NCI-H748 (cell line): ENCODE data around the gene MPDZ.
A peak's percentile ranks its signal among the peaks of the same experiment; 100 is the strongest.

Experiments used
- DNase-seq: peaks from one replicate; lab custom pipeline; 2025; ENCODE audit not compliant: unreplicated experiment; lab: John Stamatoyannopoulos, UW

MPDZ gene

DNA sequence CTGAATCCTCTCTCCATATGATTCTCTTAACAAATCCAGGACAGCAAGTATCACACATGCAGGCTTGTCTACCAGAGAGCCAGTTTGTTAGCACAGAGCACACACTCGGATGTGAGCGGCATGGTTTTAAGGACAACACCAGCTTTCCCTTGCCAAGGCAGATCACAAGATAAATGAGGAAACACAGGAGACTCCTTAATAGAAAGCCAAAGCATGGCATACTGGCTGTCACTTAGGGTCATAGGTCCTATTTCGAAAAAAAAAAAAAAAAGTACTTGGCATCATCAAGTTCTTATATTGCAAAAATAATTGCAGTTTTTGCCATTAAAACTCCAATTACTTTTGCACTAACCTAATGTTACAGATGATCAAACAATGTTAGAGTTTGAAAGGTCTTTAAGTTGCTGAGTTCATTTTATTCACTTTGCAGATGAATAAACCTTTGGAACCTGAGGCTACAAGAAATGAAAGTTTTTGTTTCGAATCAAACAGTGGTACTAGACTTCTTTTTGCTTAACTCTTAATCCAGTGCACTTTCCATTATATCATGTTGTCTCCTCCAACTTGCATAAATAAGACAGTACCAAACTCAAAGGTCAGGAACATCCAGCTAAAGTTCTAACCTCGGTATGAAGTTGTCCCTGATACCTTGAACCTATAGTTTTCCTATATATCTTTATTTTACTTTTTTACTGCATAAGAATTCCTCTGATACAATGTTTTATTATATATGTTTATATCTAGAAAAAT, 138.5 kb downstream of the MPDZ start:
- peak; percentile 10 for DNase-seq

- no peak for DNase-seq
Measured at GRCh38 chr9:13139641-13140171, 139.8 kb downstream of the MPDZ start.

DNA sequence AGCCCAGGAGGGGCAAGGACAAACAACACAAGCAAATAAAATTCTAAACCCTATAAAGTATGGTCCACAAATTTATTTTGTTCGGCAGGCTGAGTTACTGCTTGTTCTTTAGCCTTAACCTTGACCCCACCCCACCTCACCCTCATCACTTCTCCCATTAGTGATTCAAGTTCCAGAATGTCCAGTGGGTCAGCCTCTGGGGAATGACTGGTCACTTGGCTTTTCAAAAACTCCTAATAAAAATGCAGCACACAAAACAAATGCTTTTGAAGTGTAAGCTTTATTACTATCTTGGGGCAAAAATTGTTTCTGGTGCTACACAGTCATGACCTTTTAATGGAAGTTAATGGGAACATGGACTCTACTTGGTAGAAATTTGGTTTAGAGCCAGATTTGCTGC, 142.1 kb downstream of the MPDZ start:
- no peak for DNase-seq

GRCh38 chr9:13131991-13132390, 147.5 kb downstream of the MPDZ start:
- DNase-seq, result no peak

DNA sequence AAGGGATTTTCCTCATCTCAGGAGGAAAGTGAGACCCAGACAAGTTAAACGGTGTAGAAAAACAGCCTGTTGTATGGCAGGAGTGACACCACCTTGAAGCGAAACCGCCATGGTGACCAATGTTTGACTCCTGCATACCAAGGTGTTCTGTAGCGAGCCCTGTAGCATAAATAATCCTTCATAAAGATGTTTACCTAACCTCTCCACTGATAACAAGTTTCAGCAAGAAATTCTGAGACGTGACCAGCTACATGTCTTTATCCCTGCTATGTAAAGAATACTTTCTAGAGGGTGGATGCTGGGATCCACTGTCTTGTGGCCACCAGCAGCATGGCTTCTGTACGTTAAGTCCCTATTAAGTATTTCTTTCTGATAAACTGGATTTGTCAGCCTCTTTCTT, 148.1 kb downstream of the MPDZ start:
- no peak for DNase-seq

GRCh38 chr9:13128266-13128860, 151.1 kb downstream of the MPDZ start:
- DNase-seq, result no peak

GRCh38 chr9:13127131-13127530, 152.4 kb downstream of the MPDZ start:
- no peak for DNase-seq

GRCh38 chr9:13125261-13125660, 154.2 kb downstream of the MPDZ start:
- DNase-seq, result no peak

GRCh38 chr9:13122756-13123369, 156.6 kb downstream of the MPDZ start:
- no peak for DNase-seq

- DNase-seq, result peak; percentile 10
Measured at GRCh38 chr9:13118313-13118712, 161.2 kb downstream of the MPDZ start.

DNA sequence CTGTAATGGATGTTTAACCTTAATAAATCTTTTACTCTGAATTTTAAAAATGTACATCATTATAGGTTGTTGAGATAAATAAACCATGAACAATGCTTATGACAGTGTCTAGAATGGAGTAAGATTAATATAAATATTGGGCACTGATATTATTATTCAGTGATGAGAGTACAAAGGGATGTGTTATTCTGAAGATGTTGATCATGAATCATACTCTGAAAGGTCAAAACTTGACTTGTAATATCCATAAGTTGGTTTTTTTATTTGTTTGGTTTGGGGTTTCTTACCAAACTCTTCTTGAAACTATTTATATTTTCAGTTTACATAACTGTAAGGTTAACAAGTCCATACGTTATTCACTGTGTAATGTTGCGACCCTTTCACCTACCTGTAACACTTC, 163.2 kb downstream of the MPDZ start:
- DNase-seq, result no peak

GRCh38 chr9:13113751-13114150, 165.7 kb downstream of the MPDZ start:
- DNase-seq, result no peak

DNA sequence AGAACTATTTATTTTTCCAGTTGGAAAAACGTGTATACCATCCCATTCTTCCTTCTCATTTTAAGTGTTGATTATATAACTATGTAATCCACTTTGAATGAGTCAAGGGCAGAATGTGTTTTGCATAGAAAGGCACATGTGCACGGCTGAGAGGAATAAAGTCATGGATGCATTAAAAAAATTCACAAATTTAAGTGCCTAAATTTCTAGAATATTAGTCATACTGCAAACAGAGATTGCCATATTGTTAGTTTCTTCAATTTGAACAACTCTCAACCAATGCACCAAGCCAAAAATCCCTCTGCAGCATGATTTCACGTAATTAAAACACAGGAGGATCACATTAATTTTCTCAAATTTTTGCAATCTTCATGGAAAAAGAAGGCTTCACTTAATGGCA, 166.3 kb downstream of the MPDZ start:
- DNase-seq, result no peak

DNA sequence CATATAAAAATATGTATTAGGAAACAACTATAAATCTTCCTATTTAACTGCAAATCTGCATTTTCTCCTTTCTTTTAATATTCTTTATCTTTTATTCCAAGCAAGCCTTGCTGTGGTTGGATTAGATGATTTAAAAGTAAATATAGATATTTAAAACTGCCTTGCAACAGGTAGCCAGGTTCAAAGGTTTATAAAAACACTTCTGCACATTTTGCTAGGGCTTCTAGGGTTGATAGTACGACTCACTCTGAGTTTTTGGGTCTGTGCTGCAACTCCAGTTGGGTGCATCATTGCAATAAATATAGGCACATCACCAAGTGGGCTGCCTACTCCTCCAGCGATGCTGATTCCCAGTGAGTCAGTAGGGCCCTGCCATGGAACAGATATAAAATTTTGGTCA, 167.7 kb downstream of the MPDZ start:
- DNase-seq, result no peak

GRCh38 chr9:13110766-13111417, 168.6 kb downstream of the MPDZ start:
- no peak for DNase-seq

GRCh38 chr9:13109781-13110180, 169.7 kb downstream of the MPDZ start:
- DNase-seq, result no peak

- DNase-seq, result no peak
Measured at GRCh38 chr9:13107008-13107407, 172.5 kb downstream of the MPDZ start.

GRCh38 chr9:13100914-13101572, 178.4 kb downstream of the MPDZ start:
- DNase-seq, result no peak

GRCh38 chr9:13095056-13095455, 184.4 kb downstream of the MPDZ start:
- no peak for DNase-seq

DNA sequence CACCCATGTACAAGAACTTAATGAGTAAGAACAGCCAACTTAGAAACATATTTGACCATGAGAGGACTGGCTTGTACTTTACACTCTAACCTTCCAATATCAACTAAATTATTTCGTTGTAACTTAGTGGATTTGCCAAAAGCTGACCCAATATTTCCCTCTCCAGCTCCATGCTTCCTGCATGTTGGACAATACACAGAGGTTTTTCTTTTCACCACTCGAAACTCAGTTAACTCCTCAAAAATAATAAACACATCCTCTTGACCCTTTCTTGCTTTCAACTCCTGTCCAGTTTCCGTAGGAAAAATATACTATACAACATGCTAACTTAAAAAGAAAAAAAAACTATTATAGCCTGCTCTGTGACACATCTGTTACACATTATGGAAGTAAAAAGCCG, 188.9 kb downstream of the MPDZ start:
- DNase-seq, result no peak

- DNase-seq, result no peak
Measured at GRCh38 chr9:13089666-13090065, 189.8 kb downstream of the MPDZ start.
